OCI-LY7 (cell line): ENCODE measurements around the gene TEAD2. TPM values are rescaled to one million over a fixed set of nuclear protein-coding genes. Genes with fewer than 3 reads are reported as not detected.

Source experiments
- microRNA-seq: library from miRNA; unstranded; fragments of <30 nt; microRNA quantifications from one replicate; pipeline ENCODE4 v1.2.0, GENCODE V29; 2022; ENCODE audit warnings: borderline replicate concordance
- small RNA-seq: library from RNA; depleted of rRNA; stranded (forward); fragments of <200 nt; gene quantifications from one replicate; pipeline ENCODE3, GENCODE V24; 2014
- total RNA-seq, 2 experiments: library from RNA; depleted of rRNA in 1 of 2; stranded (reverse); fragments of >200 nt in 1 of 2; shearing (Covaris generic) in 1 of 2; gene quantifications; 2 replicates each; pipeline ENCODE4 v1.2.3, GENCODE V29; 2014 to 2022

The TEAD2 gene
- total RNA-seq, 2 experiments from 2014 or later, result 4.9 to 5.3 TPM

Small RNA genes within 50 kb of the gene (microRNA-seq; reads per million reads assigned to microRNA genes)
- gene MIR4324, result not detected

Small RNA genes within 50 kb of the gene (small RNA-seq; reads per million reads assigned to genes)
- not detected for gene MIR4324

Other genes starting within 250 kb of the TEAD2 start
- 5.5 and 14.7 TPM in 2 replicates for gene LIN7B, start 248.0 kb downstream of the TEAD2 start, total RNA-seq (2014; rRNA removed; shearing (Covaris generic))
- gene LIN7B, start 248.0 kb downstream of the TEAD2 start, total RNA-seq (2022), result 3.6 and 4.8 TPM in 2 replicates
- 5.9 and 8.3 TPM in 2 replicates for gene C19orf73, start 243.3 kb downstream of the TEAD2 start, total RNA-seq (2014; rRNA removed; shearing (Covaris generic))
- gene C19orf73, start 243.3 kb downstream of the TEAD2 start, total RNA-seq (2022), result 2.5 and 4.4 TPM in 2 replicates
- gene PPFIA3, start 242.9 kb downstream of the TEAD2 start, total RNA-seq (2014; rRNA removed; shearing (Covaris generic)), result 17.1 and 21.2 TPM in 2 replicates
- 16.2 and 17.8 TPM in 2 replicates for gene PPFIA3, start 242.9 kb downstream of the TEAD2 start, total RNA-seq (2022)
- gene HRC, start 207.0 kb downstream of the TEAD2 start, total RNA-seq (2014; rRNA removed; shearing (Covaris generic)), result not detected in 2 replicates
- gene HRC, start 207.0 kb downstream of the TEAD2 start, total RNA-seq (2022), result not detected in 2 replicates
- gene TRPM4, start 204.6 kb downstream of the TEAD2 start, total RNA-seq (2014; rRNA removed; shearing (Covaris generic)), result 11.6 and 20.9 TPM in 2 replicates
- 36.2 and 44.2 TPM in 2 replicates for gene TRPM4, start 204.6 kb downstream of the TEAD2 start, total RNA-seq (2022)
- 2.5 and 2.8 TPM in 2 replicates for gene SLC6A16, start 37.2 kb downstream of the TEAD2 start, total RNA-seq (2014; rRNA removed; shearing (Covaris generic))
- gene SLC6A16, start 37.2 kb downstream of the TEAD2 start, total RNA-seq (2022), result 15.8 and 21.7 TPM in 2 replicates
- gene CD37, start 27.0 kb downstream of the TEAD2 start, total RNA-seq (2014; rRNA removed; shearing (Covaris generic)), result 170 and 219 TPM in 2 replicates
- gene CD37, start 27.0 kb downstream of the TEAD2 start, total RNA-seq (2022), result 279 and 352 TPM in 2 replicates
- gene DKKL1, start 1.5 kb upstream of the TEAD2 start, total RNA-seq (2014; rRNA removed; shearing (Covaris generic)), result 0.15 and 0.63 TPM in 2 replicates
- 0.61 and 0.79 TPM in 2 replicates for gene DKKL1, start 1.5 kb upstream of the TEAD2 start, total RNA-seq (2022)
- gene KASH5, start 25.8 kb upstream of the TEAD2 start, total RNA-seq (2014; rRNA removed; shearing (Covaris generic)), result 12.0 and 15.9 TPM in 2 replicates
- 16.3 and 19.4 TPM in 2 replicates for gene KASH5, start 25.8 kb upstream of the TEAD2 start, total RNA-seq (2022)
- 0.66 TPM in 1 of 2 replicates, not detected in the other for gene PTH2, start 61.0 kb upstream of the TEAD2 start, total RNA-seq (2014; rRNA removed; shearing (Covaris generic))
- 1.7 TPM in 1 of 2 replicates, not detected in the other for gene PTH2, start 61.0 kb upstream of the TEAD2 start, total RNA-seq (2022)
- gene GFY, start 63.0 kb upstream of the TEAD2 start, total RNA-seq (2014; rRNA removed; shearing (Covaris generic)), result not detected in 2 replicates
- gene GFY, start 63.0 kb upstream of the TEAD2 start, total RNA-seq (2022), result not detected in 2 replicates
- gene SLC17A7, start 79.1 kb upstream of the TEAD2 start, total RNA-seq (2014; rRNA removed; shearing (Covaris generic)), result 0.13 and 1.3 TPM in 2 replicates
- 1.3 and 1.5 TPM in 2 replicates for gene SLC17A7, start 79.1 kb upstream of the TEAD2 start, total RNA-seq (2022)
- gene PIH1D1, start 89.4 kb upstream of the TEAD2 start, total RNA-seq (2014; rRNA removed; shearing (Covaris generic)), result 114 and 117 TPM in 2 replicates
- gene PIH1D1, start 89.4 kb upstream of the TEAD2 start, total RNA-seq (2022), result 93.2 and 95.5 TPM in 2 replicates
- 39.5 and 55.4 TPM in 2 replicates for gene ALDH16A1, start 90.8 kb upstream of the TEAD2 start, total RNA-seq (2014; rRNA removed; shearing (Covaris generic))
- 26.0 and 30.6 TPM in 2 replicates for gene ALDH16A1, start 90.8 kb upstream of the TEAD2 start, total RNA-seq (2022)
- gene FLT3LG, start 111.8 kb upstream of the TEAD2 start, total RNA-seq (2014; rRNA removed; shearing (Covaris generic)), result 8.2 and 10.1 TPM in 2 replicates
- gene FLT3LG, start 111.8 kb upstream of the TEAD2 start, total RNA-seq (2022), result 8.4 and 11.7 TPM in 2 replicates
- 6,720 and 8,461 TPM in 2 replicates for gene RPL13A, start 125.2 kb upstream of the TEAD2 start, total RNA-seq (2014; rRNA removed; shearing (Covaris generic))
- 2,999 and 3,606 TPM in 2 replicates for gene RPL13A, start 125.2 kb upstream of the TEAD2 start, total RNA-seq (2022)
- 6,180 and 6,539 TPM in 2 replicates for gene RPS11, start 134.0 kb upstream of the TEAD2 start, total RNA-seq (2014; rRNA removed; shearing (Covaris generic))
- 2,366 and 2,673 TPM in 2 replicates for gene RPS11, start 134.0 kb upstream of the TEAD2 start, total RNA-seq (2022)
- gene FCGRT, start 150.2 kb upstream of the TEAD2 start, total RNA-seq (2014; rRNA removed; shearing (Covaris generic)), result 19.4 and 20.9 TPM in 2 replicates
- gene FCGRT, start 150.2 kb upstream of the TEAD2 start, total RNA-seq (2022), result 10.7 and 11.6 TPM in 2 replicates
- gene RCN3, start 165.6 kb upstream of the TEAD2 start, total RNA-seq (2014; rRNA removed; shearing (Covaris generic)), result 0.77 and 1.4 TPM in 2 replicates
- 1.3 and 2.1 TPM in 2 replicates for gene RCN3, start 165.6 kb upstream of the TEAD2 start, total RNA-seq (2022)
- gene NOSIP, start 218.1 kb upstream of the TEAD2 start, total RNA-seq (2014; rRNA removed; shearing (Covaris generic)), result 74.7 and 84.0 TPM in 2 replicates
- gene NOSIP, start 218.1 kb upstream of the TEAD2 start, total RNA-seq (2022), result 35.1 and 42.7 TPM in 2 replicates
- gene PRRG2, start 218.9 kb upstream of the TEAD2 start, total RNA-seq (2014; rRNA removed; shearing (Covaris generic)), result 2.7 and 4.7 TPM in 2 replicates
- 2.4 TPM in 2 replicates for gene PRRG2, start 218.9 kb upstream of the TEAD2 start, total RNA-seq (2022)
- 5.1 and 6.5 TPM in 2 replicates for gene PRR12, start 228.8 kb upstream of the TEAD2 start, total RNA-seq (2014; rRNA removed; shearing (Covaris generic))
- 32.8 and 40.0 TPM in 2 replicates for gene PRR12, start 228.8 kb upstream of the TEAD2 start, total RNA-seq (2022)